GM12872 (cell line): ENCODE measurements around the gene MACROD1.

ENCODE experiments used
- CTCF ChIP-seq: IDR thresholded peaks from 3 replicates; pipeline ENCODE4 v1.5.1; 2011; ENCODE audit warnings: low read depth, mild to moderate bottlenecking, low read length, moderate library complexity; ENCODE audit not compliant: insufficient read depth

Gene MACROD1

GRCh38 chr11:64089493-64089892 is 76.4 kb downstream of the MACROD1 start:
- no peak for TF ChIP-seq CTCF

GRCh38 chr11:64089027-64089360 is 76.9 kb downstream of the MACROD1 start:
- no peak for TF ChIP-seq CTCF

- peak; percentile 55 for TF ChIP-seq CTCF
These were observed 77.5 kb downstream of the MACROD1 start for GRCh38 chr11:64088162-64089026.

GRCh38 chr11:64086258-64087123 is 79.4 kb downstream of the MACROD1 start:
- TF ChIP-seq CTCF: no peak

DNA sequence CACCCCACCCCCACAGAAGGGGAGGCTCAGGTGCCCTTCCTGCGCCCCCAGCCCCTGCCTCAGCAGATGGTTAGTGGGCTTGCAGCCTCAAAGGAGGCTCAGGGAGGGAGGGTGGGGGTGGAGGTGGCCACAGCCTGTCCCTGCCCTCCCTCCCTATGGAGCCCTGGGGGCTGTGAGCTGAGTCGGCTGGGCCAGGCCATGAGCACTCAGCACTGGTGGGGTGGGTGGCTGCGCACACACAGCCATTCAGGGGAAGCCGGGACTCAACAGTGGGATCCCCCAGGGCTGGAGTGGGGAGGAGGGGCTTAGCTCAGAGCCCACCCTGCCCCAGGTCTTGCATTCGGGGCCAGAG is 80.0 kb downstream of the MACROD1 start:
- TF ChIP-seq CTCF: no peak

DNA sequence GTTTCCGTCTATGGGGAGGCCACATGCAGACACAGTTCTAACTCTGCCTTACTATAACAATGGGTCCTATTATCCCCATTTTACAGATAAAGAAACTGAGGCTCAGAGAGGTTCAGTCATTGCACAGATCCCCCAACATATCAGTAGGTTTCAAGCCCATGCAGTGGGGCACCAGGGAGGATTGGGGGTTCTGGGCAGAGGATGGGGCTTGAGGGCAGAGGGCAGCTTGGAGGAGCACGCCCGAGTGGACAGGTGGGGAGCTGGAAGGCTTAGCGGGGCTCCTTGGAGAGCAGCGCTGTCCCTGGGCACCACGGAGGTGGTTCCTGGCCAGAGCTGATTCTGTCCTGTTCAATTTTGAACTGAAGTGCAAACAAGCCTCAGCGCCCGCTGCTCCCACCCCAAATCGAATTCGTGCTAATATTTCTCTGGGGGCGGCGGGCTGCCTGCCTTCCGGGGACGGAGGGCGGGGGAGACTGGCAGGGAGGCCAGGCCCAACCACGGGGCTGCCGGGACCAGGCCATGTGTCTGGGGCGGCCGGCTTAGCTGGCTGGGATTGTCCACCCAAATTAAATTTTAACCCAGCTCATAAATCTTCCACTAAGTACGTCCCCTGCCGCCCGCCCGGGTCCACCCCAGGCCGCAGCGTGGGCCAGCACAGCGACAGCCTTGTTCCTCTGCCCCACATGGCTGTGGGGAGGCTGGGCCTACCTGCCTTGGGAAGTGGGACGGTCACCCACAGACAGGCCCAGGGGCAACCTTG is 80.8 kb downstream of the MACROD1 start:
- TF ChIP-seq CTCF: no peak
